ENCODE measurements around the gene CBX4. TPM values are rescaled to one million over a fixed set of nuclear protein-coding genes. Genes with fewer than 3 reads are reported as not detected.

The CBX4 gene
- total RNA-seq, 1 experiment from 2014 or later = 3.3 TPM

GRCh38 chr17:79811868-79812352 lies 27.3 kb downstream of the CBX4 start:
- peaks cover 92% of the 10 kb centered on the region for H3K27me3 Mint-ChIP-seq (ENCODE audit: low read depth)
- TF ChIP-seq EMX1 (CRISPR knock-in tag; IDR thresholded peaks at IDR 0.05) = no peak
- TF ChIP-seq MYBL2 (CRISPR knock-in tag; IDR thresholded peaks at IDR 0.05) = no peak
- TF ChIP-seq ZNF512 (CRISPR knock-in tag; IDR thresholded peaks at IDR 0.05; ENCODE audit: borderline replicate concordance) = no peak
- no peak for TF ChIP-seq ZBTB43 (CRISPR knock-in tag; IDR thresholded peaks at IDR 0.05)
- TF ChIP-seq ZNF317 (CRISPR knock-in tag; IDR thresholded peaks at IDR 0.05; ENCODE audit: borderline replicate concordance, low read depth) = no peak
- peaks cover 4% of the 10 kb centered on the region; the same call in 1 of the 2 replicates for H3K36me3 Mint-ChIP-seq
- peaks cover 31% of the 10 kb centered on the region for H3K4me1 Mint-ChIP-seq
- POLR2A ChIA-PET = interaction anchor here (1.4 to 7.0 kb wide), 4 partner anchors 17 to 182 kb away, joined by 3 to 68 read pairs (median 4); no protein-coding TSS in a partner anchor
- no peak overlapping the region for H3K27ac Mint-ChIP-seq
- no peaks in the 10 kb centered on the region for H3K9me3 Mint-ChIP-seq
- CTCF ChIA-PET = interaction anchor here (1.0 to 20.8 kb wide), 12 partner anchors 7 to 312 kb away, joined by 3 to 464 read pairs (median 6); partner anchors contain the start of genes CBX4 and CBX8
- DNase-seq (ENCODE audit: low spot score) (no peak), ATAC-seq (no peak)
- peak overlapping the region; percentile 62 for H3K4me3 Mint-ChIP-seq

GRCh38 chr17:79811011-79811867 lies 28.0 kb downstream of the CBX4 start:
- ChIA-PET CTCF (interaction anchor here (1.0 to 20.8 kb wide), 16 partner anchors 10 to 313 kb away, joined by 3 to 464 read pairs (median 6); partner anchors contain the start of genes CBX4 and CBX8), POLR2A (interaction anchor here (1.1 to 7.0 kb wide), 5 partner anchors 10 to 182 kb away, joined by 3 to 68 read pairs (median 4); no protein-coding TSS in a partner anchor)
- DNase-seq (ENCODE audit: low spot score) (no peak), ATAC-seq (no peak)
- no peak overlapping the region for H3K27ac Mint-ChIP-seq
- H3K36me3 Mint-ChIP-seq = peaks cover 4% of the 10 kb centered on the region; the same call in 1 of the 2 replicates
- H3K4me1 Mint-ChIP-seq = peaks cover 36% of the 10 kb centered on the region
- no peaks in the 10 kb centered on the region for H3K9me3 Mint-ChIP-seq
- 0 out of 2 replicates have a peak, but pooled peaks have one; percentile 54 for TF ChIP-seq GABPB1 (CRISPR knock-in tag; IDR thresholded peaks at IDR 0.05)
- TF ChIP-seq PRDM15 (CRISPR knock-in tag; IDR thresholded peaks at IDR 0.05) = no peak
- peak; percentile 49; the same call in 1 of the 2 replicates for TF ChIP-seq ZNF423 (CRISPR knock-in tag; IDR thresholded peaks at IDR 0.05)
- TF ChIP-seq RORB (CRISPR knock-in tag; IDR thresholded peaks at IDR 0.05) = no peak
- TF ChIP-seq KAT7 (CRISPR knock-in tag; IDR thresholded peaks at IDR 0.05; ENCODE audit: borderline replicate concordance) = no peak
- TF ChIP-seq CBFB (CRISPR knock-in tag; IDR thresholded peaks at IDR 0.05; ENCODE audit: low read depth) = no peak
- peaks cover 92% of the 10 kb centered on the region for H3K27me3 Mint-ChIP-seq (ENCODE audit: low read depth)
- H3K4me3 Mint-ChIP-seq = peak overlapping the region; percentile 62

Measured in WTC11 (cell line).